GM06990 (cell line): ENCODE measurements around the gene FLRT1.

ENCODE experiments used
- DNase-seq: peaks from one replicate; pipeline ENCODE4 v3.0.0-alpha.2; 2011; ENCODE audit not compliant: insufficient read length; ENCODE audit errors: extremely low read depth
- H3K27me3 ChIP-seq: replicated peaks from 2 replicates; pipeline ENCODE4 v1.6.0; 2011; ENCODE audit warnings: low read length; ENCODE audit not compliant: control insufficient read depth, insufficient read depth
- H3K36me3 ChIP-seq: 2 replicates; pipeline ENCODE4 v1.5.1; 2011; ENCODE audit warnings: low read length; ENCODE audit not compliant: control insufficient read depth, insufficient read depth
- H3K4me3 ChIP-seq: replicated peaks from 2 replicates; pipeline ENCODE4 v1.5.1; 2011; ENCODE audit warnings: low read depth, mild to moderate bottlenecking, control low read depth, low read length
- TF ChIP-seq, protein P1 (sequence below): IDR thresholded peaks from 2 replicates; pipeline ENCODE4 v1.5.1; 2011; ENCODE audit warnings: low read length, control low read depth, mild to moderate bottlenecking, inconsistent platforms; ENCODE audit not compliant: insufficient read depth, poor library complexity, severe bottlenecking

The FLRT1 gene

DNA sequence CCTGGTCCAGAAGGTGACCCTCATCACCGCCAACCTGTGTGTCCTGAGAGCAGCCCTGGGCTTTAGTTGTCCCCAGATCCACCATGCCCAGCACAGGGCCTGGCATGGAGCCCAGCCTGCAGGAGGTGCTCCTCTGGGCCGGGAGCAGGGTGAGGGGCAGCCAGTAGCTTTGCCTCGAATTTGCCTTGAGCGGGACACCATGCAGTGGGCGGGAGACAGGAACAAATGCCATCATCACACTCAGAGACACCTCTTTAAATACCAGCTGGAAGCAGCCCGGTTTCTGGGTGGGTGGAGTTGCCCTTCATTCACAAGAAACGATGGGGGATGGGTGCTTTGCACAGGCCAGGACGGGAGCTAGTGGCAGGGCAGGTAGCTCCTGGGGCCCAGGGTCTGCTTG lies 19.3 kb downstream of the FLRT1 start:
- DNase-seq: no peak
- TF ChIP-seq, protein P1, sequence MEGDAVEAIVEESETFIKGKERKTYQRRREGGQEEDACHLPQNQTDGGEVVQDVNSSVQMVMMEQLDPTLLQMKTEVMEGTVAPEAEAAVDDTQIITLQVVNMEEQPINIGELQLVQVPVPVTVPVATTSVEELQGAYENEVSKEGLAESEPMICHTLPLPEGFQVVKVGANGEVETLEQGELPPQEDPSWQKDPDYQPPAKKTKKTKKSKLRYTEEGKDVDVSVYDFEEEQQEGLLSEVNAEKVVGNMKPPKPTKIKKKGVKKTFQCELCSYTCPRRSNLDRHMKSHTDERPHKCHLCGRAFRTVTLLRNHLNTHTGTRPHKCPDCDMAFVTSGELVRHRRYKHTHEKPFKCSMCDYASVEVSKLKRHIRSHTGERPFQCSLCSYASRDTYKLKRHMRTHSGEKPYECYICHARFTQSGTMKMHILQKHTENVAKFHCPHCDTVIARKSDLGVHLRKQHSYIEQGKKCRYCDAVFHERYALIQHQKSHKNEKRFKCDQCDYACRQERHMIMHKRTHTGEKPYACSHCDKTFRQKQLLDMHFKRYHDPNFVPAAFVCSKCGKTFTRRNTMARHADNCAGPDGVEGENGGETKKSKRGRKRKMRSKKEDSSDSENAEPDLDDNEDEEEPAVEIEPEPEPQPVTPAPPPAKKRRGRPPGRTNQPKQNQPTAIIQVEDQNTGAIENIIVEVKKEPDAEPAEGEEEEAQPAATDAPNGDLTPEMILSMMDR: no peak
- Histone ChIP-seq H3K4me3 (no peak overlapping the region), H3K27me3 (no peaks in the 10 kb centered on the region; the same call in 1 of the 2 replicates), H3K36me3 (no peaks in the 10 kb centered on the region)

DNA sequence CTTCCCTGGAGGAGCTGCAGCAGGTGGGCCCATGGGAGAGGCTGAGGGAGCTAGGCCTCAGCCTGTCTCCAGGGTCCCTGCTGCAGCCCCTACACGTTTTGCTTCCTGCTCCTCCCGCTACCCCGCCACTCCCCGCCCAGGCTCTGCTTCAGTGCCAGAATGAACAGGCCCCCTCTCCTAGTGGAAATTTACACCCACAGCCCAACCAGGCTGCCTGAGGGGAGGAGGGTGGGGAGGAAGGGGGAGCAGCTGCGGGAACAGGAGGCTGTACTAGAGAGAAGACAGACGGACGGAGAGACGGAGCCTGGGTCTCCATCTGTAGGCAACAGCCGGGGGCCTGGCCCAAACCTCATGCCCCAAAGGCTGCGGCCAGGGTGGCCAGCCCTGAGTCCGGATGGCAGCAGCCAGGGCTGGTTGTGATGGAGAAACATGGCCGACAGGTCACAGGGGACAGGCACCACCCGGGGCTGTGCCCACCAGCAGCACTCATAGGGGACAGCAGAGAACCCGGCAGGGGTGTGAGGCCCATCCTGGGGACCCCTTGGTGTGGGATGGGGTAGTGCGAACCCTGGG lies 20.6 kb downstream of the FLRT1 start:
- no peaks in the 10 kb centered on the region; the same call in 1 of the 2 replicates for H3K27me3 ChIP-seq

DNA sequence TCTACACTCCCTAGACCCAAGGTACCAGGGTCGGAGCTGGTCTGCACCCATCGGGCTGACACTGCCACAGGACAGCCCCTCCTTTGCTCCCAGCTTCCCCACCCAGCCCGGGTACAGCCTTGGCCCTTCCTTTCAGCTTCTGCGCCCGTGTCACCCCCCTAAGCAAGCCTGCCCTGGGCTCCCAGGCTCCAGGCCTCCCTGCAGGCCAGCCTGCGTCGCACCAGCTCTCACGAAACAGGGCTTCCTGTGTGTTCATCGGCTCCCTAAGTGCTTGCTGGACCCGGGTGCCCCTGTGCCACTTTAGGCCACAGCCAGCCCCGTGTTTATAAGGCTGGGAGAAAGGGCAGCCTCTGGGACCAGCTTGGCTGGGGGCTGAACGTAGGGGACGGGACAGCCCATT lies 21.1 kb downstream of the FLRT1 start:
- DNase-seq: no peak
- H3K27me3 ChIP-seq: peaks cover under 1% of the 10 kb centered on the region; the same call in 1 of the 2 replicates
- no peak overlapping the region for H3K4me3 ChIP-seq
- H3K36me3 ChIP-seq: no peaks in the 10 kb centered on the region
- TF ChIP-seq, protein P1: no peak

More for the DNA sequence above, 20.6 kb downstream of the FLRT1 start:
- DNase-seq: no peak
- TF ChIP-seq, protein P1: no peak
- no peaks in the 10 kb centered on the region for H3K36me3 ChIP-seq
- H3K4me3 ChIP-seq: no peak overlapping the region

DNA sequence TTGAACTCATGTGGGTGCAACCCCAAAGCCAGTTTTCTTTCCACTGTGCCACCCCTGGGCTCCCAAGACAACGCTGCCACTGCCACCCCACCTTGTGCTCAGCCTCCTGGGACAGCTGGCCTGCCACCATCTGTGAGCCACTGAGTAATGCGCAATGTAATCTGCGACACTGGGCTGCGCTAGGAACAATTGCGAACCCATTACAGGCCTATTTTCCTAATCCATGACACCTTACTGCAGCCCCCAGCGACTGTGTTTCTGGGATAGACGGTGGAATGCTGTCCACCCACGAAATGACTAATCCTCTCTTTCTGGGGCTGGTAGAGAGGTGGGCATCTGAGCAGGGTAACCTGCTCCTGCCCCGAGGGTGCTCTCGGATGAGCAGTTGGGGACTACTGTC lies 22.2 kb downstream of the FLRT1 start:
- no peak for DNase-seq
- peaks cover 2% of the 10 kb centered on the region; the same call in 1 of the 2 replicates for H3K27me3 ChIP-seq
- H3K36me3 ChIP-seq: no peaks in the 10 kb centered on the region
- TF ChIP-seq, protein P1: no peak
- no peak overlapping the region for H3K4me3 ChIP-seq

DNA sequence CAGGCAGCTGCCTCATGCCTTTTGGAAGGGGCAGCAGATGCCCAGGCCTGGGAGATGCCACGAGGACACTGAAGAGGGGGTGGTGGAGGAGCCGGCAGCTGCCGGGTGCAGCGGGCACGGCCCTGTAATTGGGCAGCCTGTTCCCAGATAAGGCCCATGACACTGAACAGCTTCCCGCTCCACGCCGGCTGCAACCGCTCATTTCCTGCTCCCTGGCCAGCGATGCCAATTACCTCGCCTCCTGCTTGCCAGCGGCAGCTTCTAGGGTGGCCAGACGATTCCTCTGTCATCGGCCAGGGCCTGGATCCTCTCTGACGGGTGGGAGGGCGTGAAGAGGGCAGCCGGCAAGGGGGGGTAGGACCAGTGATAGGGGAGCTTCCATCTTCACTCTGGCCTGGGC lies 22.8 kb downstream of the FLRT1 start:
- Histone ChIP-seq H3K4me3 (no peak overlapping the region), H3K27me3 (peaks cover 2% of the 10 kb centered on the region; the same call in 1 of the 2 replicates), H3K36me3 (no peaks in the 10 kb centered on the region)
- no peak for DNase-seq
- TF ChIP-seq, protein P1: no peak
